IPS-NIHi11 (cell line): ENCODE data around the gene KANSL1.
"Not testable (repeated sequence)": the region's sequence is repeated elsewhere in the genome, so short reads cannot be mapped to it uniquely, and the experiment has no call there.

Source experiments
- DNase-seq: peaks from one replicate; pipeline ENCODE4 v3.0.0; 2012; ENCODE audit warnings: mixed read lengths, low spot score

The KANSL1 gene, protein sequence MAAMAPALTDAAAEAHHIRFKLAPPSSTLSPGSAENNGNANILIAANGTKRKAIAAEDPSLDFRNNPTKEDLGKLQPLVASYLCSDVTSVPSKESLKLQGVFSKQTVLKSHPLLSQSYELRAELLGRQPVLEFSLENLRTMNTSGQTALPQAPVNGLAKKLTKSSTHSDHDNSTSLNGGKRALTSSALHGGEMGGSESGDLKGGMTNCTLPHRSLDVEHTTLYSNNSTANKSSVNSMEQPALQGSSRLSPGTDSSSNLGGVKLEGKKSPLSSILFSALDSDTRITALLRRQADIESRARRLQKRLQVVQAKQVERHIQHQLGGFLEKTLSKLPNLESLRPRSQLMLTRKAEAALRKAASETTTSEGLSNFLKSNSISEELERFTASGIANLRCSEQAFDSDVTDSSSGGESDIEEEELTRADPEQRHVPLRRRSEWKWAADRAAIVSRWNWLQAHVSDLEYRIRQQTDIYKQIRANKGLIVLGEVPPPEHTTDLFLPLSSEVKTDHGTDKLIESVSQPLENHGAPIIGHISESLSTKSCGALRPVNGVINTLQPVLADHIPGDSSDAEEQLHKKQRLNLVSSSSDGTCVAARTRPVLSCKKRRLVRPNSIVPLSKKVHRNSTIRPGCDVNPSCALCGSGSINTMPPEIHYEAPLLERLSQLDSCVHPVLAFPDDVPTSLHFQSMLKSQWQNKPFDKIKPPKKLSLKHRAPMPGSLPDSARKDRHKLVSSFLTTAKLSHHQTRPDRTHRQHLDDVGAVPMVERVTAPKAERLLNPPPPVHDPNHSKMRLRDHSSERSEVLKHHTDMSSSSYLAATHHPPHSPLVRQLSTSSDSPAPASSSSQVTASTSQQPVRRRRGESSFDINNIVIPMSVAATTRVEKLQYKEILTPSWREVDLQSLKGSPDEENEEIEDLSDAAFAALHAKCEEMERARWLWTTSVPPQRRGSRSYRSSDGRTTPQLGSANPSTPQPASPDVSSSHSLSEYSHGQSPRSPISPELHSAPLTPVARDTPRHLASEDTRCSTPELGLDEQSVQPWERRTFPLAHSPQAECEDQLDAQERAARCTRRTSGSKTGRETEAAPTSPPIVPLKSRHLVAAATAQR (N-terminal part only)

DNA sequence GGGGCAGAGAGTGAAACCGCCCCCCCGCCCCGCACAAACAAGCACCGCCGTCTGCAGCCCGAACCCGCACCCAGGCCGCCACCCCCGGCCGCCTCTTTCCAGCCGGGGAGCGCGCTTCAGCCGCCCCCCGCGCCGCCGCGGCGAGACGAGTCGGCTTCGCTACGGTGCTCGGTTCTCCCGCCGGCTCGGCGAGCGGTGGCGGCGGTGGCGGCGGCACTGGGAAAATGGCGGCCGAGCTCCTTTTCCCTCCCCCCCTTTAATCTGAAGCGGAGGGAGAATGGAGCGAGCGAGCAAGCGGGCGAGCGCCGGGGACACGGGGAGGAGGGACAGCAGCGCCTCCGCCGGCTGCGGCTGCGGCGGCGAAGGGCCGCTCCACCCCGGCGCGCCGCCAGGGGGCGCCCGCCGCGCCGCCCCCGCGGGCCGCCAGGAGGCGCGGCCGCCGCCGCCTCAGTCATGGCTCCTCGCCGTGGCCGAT, at the start of gene KANSL1:
Gene KANSL1 (minus strand): TSS at position 279 of the 475 bp plus-strand sequence. CDS start 21,286 bp downstream, outside the sequence.
- peak; percentile 99 for DNase-seq

DNA sequence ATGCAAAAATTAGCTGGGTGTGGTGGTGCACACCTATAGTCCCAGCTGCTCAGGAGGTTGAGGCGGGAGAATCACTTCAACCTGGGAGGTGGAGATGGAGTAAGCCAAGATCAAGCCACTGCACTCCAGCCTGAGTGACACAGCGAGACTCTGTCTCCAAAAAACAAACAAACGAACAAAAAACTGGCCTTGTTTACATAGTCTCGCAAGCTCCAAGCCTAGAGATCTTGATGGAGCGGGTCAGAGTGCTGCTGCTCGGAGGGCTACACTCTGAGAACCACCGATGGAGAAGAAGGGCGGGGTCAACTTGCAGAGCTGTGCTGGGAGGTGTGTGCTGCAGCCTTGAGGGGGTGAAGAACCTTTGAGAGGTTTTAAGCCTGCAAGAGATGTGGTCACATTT, 38.1 kb upstream of the KANSL1 start:
- DNase-seq, result not testable (repeated sequence)

DNA sequence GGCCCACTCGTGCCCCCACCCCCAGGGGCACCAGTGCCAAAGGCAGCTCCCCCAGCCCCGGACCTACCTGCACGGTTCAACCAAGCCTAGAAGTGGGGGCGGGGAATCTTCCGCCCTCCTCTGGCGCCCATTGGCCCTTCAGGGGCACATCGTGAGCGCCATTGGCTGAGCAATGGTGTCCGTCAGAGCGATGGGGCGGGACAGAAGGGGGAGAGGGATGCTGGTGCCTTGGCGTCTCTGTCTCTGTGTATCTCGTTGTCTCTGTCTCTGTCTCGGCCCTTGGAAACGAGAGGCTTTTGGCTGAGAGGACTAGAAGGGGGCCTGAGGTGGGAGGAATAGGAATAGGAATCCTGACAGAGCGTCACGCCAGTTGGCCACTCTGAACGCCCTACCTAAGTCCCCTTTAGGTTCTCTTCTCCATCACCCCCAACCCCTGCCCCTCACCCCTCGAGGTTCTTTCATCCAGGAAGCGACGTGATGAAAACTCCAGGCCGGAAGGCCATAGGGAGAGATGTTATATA, 32.1 kb upstream of the KANSL1 start:
- peak; percentile 93 for DNase-seq

DNA sequence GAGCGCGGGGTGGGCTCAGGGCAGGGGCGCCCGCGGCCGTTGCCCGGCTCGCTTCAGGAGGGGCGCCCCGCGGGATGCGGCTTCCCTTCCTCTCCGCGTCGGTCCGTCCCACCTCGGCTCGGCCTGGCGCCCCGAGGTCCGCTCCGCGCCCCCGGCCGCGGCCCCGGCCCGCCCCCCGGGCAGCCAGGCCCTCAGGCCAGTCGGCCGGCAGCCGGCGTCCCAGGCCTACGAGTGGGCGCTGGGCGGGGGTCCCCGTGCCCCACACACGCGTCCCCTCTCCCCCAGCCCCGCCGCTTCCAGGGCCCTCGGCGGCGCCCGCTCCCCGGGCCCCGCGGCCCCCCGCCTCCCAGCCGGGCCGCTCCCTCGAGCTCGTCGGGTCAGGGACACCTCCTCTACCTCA, 31.6 kb upstream of the KANSL1 start:
- peak; percentile 47 for DNase-seq

DNA sequence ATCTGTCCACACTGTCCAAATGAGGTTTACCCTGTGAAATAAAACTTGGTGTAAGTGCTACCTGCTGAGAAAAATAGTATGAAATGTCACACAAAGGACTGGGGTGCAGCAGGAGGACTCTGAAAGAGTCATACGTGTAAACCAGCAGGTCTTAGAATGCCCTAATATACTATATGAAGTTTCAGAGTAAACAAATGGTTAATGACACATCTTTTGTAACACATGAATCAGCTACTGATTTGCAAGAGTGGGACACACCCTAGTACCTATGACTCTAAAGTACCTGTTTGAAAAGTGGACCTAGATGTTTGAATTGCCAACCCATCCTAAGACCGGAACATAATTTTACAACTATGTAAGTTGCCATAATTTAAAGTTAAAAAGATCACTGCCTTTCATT, 29.8 kb upstream of the KANSL1 start:
- DNase-seq, result not testable (repeated sequence)

DNA sequence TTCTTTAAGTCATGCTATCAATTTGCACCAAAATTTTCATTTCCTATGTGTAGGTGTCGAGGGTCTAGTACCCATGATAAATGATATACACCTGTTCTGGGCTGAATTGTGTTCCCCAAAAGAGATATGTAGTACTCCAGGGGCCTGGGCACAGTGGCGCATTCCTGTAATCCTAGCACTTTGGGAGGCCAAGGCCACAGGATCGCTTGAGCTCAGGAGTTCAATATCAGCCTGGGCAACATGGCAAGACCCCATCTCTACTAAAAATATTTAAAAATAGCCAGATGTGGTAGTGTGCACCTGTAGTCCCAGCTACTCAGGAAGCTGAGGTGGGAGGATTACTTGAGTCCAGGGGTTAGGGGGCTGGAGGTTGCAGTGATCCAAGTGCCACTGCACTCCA, 23.5 kb upstream of the KANSL1 start:
- DNase-seq, result no peak

DNA sequence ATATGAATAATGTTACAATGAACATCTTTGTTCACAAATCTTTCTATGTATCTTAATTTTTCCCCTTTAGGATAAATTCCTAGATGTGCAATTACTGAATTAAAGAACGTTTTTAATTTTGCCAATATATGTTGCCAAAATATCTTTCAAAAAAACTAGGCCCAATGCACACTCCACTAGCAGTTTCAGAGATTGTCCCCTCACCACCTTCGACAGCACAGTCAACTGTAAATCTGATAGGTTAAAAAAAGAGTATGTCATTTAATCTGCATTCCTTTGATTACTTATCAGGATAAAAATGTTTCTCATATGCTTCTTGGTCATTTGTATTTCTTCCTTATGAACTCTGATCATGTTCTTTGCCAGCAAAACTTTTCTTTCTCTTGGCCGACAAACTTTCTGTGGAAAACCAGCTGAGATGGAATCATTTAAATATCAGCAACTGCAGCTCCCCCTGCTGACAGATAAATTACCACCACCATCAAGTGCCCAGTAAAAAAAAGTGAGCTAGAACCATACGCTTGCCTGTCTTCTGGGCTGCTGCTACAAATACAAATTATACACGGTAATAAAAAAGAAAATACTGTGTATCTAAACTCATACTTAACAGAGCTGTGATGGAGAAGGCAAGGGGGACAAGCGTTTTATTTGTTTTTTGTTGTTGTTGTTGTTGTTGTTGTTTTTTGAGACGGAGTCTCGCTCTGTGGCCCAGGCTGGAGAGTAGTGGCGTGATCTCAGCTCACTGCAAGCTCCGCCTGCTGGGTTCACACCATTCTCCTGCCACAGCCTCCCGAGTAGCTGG, 19.6 kb upstream of the KANSL1 start:
- peak; percentile 83 for DNase-seq

DNA sequence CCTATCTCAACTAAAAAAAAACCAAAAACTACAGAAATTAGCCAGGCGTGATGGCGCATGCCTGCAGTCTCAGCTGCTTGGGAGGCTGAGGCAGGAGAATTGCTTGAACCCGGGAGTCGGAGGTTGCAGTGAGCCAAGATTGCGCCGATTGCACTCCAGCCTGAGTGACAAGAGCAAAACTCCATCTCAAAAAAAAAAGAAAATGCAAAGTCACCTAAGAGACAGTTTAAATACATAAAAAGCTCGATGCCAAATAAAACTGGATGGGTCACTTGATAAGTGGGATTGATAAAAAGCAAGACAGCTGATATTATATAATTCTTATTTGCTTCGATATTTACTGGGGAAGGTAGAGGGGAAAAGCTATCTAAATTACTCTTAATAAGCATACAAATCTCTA, 15.8 kb upstream of the KANSL1 start:
- no peak for DNase-seq

DNA sequence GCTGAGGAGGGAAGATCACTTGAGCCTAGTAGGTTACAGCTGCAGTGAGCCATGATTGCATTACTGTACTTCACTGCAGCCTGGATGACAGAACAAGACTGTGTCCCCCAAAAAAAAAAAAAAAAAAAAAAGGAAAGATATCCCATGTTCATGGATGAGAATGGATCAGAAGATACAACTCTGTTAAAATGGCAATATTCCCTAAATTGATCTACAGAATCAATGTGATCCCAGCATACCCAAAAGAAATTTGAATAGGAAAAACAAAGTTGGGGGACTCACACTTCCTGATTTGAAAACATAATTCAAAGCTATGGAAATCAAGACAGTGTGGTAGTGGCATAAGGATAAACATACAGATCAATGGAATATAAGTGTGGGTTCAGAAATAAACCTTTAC, 12.7 kb upstream of the KANSL1 start:
- DNase-seq, result no peak

DNA sequence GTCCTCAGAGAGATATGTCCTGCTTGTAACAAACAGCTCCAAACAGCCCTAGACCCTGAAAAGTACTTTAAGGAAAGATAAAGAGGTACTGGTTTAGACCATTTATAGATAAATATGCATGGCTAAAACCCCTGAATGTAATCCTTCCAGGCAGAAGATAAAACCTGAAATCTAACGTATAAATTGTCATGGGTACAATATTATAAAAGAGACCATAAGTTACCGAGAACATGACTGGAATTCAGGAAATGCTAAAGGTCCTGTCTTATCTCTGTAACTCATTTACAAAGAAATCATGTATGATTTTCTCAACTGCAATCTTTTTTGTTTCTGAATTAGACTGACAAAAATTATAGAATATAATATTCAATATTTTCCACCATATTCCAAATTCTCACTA, 9.2 kb upstream of the KANSL1 start:
- DNase-seq, result no peak

DNA sequence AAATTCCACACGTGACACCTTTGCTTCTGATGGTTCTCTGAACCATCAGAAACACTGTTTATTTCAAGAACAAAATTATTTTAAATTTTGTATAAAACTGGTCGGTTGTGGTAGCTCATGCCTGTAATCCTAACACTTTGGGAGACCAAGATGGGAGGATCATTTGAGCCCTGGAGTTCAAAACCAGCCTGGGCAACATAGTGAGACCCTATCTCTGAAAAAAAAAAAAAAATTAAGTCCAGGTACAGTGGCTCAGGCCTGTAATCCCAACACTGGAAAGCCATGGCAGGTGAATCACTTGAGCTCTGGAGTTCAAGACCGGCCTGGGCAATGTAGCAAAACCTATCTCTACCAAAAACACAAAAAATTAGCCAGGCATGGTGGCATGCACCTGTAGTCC, 8.3 kb upstream of the KANSL1 start:
- DNase-seq, result no peak

DNA sequence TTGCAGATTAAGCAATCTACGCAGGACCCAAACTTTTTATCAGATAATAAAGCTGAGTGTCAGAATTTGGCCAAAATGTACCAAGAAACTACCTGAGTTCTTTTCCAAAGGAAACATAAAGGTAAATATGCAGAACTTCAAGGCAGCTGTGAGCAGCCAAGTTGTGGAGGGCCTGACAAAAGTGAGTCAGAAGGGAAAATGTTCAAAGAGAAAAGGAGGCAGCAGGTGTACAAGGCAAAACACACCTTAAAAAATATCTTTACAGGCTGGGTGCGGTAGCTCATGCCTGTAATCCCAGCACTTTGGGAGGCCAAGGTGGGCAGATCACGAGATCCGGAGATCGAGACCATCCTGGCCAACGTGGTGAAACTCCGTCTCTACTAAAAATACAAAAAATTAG, 7.0 kb upstream of the KANSL1 start:
- no peak for DNase-seq

DNA sequence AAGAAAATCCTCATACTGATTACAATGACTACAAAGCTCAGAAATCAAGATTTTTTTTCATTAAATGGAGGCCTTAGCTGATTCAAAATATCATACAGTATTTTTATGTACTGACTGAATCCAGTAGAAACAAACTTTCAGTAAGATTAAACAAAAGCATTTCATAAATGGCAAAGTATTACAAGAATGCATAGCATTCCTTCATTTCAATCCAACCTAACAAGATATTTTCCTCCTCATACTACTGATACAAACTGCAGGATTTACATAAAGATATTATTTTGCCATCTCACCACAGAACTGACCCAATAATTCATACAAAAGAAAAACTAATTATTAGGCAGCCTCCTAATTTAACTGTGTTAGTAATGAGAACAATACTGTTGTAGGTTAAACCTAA, 6.2 kb upstream of the KANSL1 start:
- no peak for DNase-seq

DNA sequence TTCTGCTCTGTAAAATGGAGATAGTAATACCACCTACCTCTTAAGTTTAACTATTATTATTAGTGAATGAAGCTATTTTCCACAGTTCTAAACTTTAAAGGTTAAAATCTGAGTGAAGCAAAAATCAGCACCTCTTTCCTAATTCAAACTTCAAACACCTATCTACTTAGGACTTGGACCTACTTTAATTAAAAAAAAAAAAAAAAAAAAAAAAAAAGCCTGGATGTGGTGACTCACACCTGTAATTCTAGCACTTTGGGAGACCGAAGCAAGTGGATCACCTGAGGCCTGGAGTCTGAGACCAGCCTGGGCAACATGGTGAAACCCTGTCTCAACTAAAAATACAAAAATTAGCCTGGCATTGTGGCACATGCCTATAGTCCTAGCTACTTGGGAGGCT, 5.0 kb upstream of the KANSL1 start:
- DNase-seq, result no peak

DNA sequence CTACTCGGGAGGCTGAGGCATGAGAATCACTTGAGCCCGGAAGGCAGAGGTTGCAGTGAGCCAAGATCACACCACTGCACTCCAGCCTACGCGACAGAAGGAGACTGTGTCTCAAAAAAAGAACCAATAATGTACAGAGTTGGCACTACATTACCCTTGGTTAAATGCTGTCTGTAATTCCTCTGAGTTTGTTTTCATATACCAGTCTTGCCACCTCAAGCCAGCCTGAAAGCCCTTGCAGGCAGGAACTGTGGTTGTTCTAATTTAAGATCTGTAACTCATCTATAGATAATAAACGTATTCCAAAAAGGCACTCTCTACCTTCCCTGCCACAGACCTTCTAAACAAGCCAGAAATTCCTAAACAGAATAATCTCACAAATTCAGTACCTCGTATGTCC, 4.3 kb upstream of the KANSL1 start:
- no peak for DNase-seq

DNA sequence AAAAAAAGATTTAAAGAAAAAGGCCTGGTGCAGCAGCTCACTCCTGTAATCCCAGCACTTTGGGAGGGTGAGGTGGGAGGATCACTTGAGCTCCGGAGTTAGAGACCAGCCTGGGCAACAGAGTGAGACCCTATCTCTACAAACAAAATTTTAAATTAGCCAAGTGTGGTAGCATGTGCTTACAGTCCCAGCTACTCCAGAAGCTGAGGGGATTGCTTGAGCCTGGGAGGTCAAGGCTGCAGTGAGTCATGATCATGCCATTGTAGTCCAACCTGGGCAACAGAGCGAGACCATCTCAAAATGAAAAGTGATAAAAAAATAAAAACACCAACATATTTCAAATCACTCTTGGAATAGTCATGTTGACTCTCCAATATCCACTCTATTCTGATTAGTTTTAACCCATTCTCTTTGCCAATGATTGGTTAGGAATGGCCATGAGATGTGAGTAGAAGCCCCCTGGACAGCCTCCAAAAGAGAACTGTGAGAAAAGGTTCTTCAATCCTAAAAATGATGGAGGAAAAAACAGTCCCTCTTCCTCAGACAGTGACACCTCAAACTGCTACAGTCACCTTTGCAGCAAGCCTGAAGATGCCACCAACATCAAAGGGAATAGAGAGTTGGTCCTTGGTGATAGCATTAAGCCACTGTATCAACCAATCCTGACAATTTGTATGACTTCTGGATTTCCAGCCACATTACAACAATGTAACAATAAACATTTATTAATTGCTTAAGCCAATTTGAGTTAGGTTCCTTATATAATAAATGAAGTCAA, 2.9 kb upstream of the KANSL1 start:
- no peak for DNase-seq

DNA sequence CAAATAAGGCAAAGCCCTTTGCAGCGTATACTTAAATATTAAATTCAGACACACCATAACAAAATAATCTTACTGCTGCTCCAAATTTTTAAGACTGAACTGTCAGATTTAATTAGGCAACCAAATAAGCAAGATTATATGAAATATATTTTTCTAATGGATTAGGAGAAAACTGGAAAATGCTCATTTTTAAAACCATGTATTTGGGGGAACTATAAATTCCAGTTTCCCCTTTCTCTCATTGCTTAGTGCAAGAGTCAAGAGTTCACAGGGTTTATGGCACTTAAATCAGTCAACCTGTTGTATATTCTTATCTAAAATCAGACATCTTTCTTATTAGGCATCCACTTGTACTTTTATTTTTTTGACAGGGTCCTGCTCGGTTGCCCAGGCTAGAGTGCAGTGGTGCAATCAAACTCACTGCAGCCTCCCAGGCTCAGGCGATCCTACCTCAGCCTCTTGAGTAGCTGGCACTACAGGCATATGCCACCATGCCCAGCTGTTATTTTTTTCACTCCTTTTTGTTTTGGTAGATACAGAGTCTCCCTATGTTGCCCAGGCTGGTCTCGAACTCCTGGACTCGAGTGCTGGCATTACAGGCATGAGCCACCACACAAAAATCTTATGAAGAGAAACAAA, 2.1 kb upstream of the KANSL1 start:
- DNase-seq, result no peak

DNA sequence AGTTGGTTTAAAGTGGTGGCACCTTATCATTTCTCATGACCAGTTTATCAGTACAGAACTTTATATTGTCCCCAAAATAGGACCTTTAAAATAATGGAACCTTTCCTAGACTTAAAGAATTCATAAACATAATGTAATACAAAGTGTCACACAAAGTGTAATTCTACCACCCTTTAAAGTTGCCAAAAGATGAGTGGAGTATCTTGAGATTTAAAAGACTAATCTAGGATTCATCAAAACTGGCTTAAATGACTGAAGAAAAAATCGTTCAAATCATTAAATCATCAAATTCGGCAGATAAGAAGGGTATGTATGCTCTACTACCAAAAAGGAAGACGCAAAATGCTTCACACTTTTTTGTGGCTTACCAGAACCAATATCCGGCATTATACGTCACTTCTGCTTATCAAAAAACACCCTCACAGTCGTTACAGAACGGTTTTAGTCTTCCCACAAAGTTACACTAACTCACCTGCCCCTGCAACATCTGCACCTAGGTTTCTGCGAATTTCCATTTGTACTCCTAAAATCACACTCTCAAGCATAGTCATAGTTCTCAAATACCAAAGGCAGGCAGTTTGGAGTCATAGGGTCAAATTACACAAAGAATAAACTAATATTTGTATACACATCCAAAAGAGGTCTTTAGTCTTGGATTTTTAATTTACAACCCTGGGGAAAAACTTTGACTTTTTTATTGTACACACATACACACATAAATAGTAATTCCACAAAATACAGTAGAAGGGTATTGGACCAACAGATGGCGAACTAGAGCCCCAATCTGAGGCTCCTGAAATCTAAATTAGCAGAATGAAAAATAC, 1.4 kb upstream of the KANSL1 start:
- peak; percentile 33 for DNase-seq
